GM15510 (cell line): ENCODE results near the gene ARHGAP26.
A peak's percentile ranks its signal among the peaks of the same experiment; 100 is the strongest.

ENCODE experiments used
- POLR2A ChIP-seq: IDR thresholded peaks from 3 replicates; pipeline ENCODE4 v1.6.1; 2011; ENCODE audit warnings: borderline replicate concordance; ENCODE audit not compliant: insufficient read length; ENCODE audit errors: extremely low read depth

The ARHGAP26 gene

DNA sequence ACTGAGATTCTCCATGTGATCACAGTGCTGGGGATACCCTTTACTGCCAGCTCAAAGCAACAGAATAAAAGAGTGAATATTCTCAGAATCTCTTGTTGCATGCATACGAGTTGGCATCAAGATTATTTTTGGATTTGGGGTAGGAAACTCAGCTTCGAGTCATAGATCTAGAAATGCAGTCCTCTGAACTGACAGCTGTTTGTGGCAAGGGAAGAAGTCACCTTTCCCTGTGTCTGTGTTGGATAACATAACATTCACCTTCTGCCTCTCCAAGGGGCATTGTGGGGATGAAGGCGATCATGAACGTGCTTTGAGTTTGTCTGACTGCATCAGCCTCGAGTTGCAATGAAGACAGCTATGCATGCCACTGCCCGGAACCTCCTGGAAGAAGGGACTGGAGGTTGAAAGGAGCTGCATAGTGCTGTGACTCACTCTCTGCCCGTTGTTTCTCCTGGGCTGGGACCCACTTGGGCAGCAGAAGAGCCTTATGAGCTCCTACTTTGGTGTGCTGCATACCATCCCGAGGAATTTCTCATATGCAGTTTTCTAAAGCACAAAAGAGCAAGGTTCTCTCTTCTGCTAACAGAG lies 231.7 kb downstream of the ARHGAP26 start:
- no peak for TF ChIP-seq POLR2A

DNA sequence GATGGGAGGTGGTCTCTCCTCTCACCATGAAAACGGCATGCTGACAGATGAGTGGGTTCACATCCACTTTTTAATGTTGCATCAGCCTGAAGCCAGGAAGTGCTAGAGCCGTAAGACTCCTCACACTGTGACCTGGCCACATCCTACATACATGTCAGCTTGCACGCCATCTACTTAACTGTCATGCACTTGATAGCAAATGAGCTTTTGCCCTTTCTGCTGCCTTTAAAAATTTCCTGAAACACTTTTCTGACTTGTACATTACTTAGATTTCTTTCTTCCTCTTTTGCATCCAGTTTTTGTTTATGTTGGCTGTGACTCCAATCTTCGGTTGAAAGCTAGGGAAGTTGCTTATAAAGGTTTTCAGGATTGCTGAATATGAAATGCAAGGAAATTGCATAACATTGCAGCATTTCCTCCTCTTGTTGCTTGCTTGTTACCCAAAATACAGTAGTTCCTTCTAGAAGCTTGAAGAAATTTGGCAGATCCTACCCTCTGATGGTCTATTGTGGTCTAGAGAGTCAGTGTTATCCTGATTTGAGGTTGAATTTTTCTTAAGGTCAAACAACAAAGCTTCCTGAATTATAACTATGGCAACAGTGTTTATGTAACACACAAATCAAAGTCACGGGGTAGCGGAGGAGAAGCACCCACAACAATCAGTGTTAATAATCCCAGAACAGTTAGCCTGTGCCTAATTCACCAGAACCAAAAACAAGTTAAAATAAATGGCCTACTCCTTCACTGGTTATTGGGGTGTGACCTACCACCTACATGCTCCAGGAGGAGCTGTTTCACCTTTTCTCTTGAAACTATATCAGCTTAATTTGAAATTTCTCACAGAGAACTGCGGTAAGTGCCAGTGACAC lies 232.5 kb downstream of the ARHGAP26 start:
- peak; percentile 37 for TF ChIP-seq POLR2A

DNA sequence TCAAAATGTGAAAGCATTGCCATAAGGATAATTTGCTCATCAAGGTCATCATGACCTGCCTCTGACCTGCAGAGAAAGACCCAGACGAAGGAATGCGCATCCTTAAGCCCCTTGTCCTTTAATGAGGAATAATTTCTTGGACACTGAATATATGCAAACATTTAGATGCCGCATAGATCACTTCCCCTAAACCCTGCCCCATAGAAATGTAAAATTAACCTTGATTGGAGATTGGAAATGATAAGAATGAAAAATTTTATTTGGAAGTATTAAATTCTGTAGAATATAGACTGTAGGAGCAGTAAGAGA lies 233.1 kb downstream of the ARHGAP26 start:
- TF ChIP-seq POLR2A, result no peak

DNA sequence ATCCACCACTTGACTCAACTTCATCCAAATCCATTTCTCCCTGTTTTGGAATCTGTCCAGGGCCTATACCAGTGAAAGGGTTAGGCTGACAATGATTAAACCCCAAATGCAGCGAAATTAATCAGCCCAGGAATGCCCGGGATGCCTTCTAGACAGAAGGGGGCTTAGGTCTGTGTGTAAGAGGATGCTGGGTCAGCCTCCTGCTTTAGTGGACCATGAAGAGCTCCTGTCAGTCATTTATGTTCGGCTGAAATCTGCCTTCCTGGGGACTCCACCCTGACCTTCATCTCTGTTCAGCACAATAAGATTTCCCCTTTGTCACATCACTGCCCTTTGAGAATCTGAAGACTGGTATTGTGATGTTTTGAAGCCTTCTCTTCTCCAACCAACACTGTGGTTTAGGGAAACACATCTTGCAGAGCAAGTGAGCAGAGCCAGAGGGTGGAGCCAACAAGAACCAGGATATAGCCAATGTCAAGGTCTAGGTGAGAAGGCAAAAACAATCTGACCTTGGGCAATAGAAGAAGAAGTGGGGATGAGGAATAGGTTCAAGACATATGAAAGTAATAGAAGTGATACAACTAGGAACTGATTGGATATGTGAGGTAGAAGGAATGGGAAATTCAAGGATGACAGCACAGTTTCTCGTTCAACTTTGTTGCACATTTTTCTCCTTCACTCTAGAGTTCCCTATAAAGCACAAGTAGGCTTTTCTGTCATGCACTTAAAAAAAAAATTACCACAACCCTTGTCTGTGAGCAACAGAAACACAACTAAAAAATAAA lies 234.4 kb downstream of the ARHGAP26 start:
- no peak for TF ChIP-seq POLR2A

DNA sequence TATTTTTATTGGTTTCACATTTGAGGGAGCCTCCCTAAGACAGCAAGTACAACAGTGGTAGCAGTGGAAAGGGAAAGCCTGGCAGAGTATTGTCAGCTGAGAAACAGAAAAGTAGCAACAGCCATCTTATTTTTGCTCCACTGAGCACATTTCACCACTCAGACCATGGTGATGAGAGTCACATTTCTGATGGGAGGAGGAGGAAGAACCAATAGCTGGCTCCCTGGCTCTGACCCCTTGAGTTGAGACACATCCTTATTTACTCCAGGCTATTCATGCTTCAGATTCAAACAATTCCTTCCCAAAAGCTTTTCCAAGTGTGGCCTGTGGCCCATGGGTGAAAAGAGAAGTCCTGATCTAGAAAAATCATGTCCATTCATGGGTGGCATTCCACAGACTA lies 236.3 kb downstream of the ARHGAP26 start:
- TF ChIP-seq POLR2A, result no peak

DNA sequence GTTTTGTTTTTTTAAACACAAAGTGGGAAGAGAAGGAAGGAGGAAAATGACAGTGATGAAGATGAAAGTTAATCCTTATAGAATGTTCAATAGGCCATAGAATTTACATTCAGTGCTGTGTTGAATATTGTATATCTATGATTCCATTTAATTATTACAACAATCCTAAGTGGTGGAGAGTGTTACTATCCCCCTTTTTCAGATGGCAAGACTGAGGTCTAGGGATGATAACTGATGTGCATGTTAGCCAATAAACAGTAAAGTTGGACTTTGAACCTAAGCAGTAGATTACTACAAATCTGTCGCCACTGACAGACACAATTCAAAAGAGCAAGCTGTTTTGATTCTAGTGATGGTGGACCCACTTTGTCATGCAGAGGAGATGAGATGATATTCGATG lies 237.9 kb downstream of the ARHGAP26 start:
- TF ChIP-seq POLR2A, result no peak

DNA sequence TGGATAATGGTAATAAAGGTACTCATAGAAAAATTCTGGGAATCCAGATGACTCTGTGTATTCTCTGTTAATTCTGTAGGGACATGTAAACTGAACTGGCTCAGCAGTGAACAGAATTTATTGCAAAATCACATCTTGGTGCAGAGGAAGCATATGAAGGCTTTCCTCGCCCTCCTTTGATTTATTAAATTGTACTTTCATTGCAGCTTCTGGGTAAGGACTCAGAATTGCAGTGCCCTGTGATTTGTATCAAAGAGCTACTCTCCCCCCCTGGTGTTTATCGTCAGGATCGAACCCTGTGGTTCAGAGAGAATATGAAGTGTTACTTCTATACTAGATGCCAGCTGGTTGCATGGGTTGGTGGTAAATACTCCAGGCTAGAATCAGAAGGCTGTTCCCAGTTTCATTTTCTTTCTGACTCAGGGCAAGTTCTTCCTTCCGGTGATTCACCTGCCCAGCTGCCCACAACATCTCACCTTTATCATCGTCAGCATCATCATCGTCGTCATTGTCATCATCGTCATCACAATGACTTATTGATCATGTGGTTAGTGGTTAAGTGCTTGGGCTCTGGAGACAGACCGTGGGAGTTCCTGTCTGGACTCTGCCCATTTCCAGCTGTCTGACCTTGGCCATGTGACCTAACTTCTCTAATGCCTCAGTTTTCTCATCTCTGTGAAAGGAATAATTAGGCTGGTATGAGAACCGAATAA lies 238.8 kb downstream of the ARHGAP26 start:
- no peak for TF ChIP-seq POLR2A

DNA sequence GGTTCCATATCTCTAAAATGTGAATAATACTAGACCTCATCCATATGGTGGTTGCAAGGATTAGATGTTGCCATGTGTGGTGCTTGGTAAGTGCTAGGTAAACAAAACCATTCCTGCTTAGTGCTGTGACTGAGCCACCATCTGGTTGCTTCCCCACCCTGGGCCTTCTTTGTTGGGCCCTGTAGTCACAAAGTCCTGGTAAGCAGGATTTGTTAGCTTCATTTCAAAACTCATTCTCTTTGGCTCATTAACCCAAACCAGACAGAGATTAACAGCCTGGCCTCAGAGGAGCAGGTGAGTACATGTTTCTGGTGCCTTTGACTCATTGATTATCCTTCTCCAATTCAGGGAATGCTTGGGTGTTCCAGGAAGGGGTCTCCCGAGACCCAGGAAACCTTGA lies 240.2 kb downstream of the ARHGAP26 start:
- TF ChIP-seq POLR2A, result no peak

DNA sequence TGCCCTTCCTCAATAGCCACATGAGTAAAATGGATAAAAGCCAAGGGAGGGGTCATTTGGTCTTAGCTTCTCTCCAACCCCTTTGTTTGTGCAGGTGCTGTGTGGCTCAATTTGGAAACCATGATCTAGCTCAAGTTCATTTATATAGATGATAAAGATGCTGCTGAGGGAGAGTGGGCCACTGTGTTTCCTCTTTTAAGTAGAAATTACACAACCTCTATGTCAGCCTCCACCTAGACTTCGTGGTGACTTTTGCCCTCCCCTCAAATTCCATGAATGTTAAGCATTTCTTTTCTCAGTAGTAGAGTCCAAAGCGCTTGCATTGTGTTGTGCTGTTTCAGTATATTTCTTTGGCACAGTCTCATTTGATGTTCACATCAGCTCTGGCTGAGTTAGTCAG lies 241.4 kb downstream of the ARHGAP26 start:
- no peak for TF ChIP-seq POLR2A

DNA sequence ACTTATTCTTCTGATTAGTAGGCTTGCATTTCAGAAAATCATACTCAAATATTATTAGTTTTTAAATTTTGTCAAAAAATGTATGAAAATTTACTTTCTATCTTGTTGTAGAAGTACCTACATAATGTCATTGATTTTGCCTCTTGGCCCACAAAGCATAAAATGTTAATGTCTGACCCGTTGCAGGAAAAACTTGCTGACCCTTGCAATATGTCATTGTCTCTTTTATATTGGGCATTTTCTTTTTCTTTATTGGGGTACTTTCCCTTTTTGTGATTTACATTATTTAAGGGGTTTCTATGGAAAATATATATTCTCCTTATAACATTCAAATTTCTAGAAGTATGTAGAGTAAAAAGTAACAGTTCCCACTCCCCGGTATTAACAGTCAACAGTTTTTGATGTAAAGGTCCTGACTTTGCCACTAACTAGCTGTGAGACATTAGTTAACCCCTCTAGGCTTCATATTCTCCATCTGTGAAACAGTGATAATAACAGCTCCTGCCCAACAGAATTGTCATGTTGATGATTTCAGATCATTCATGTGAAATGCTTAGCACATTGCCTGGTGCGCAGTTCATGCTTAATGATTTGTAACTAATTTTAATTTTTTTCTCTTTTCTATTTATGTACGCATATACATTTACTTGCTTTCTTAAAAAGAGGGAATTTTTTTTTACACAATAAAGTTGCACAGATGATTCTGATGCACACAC lies 243.2 kb downstream of the ARHGAP26 start:
- TF ChIP-seq POLR2A, result no peak

DNA sequence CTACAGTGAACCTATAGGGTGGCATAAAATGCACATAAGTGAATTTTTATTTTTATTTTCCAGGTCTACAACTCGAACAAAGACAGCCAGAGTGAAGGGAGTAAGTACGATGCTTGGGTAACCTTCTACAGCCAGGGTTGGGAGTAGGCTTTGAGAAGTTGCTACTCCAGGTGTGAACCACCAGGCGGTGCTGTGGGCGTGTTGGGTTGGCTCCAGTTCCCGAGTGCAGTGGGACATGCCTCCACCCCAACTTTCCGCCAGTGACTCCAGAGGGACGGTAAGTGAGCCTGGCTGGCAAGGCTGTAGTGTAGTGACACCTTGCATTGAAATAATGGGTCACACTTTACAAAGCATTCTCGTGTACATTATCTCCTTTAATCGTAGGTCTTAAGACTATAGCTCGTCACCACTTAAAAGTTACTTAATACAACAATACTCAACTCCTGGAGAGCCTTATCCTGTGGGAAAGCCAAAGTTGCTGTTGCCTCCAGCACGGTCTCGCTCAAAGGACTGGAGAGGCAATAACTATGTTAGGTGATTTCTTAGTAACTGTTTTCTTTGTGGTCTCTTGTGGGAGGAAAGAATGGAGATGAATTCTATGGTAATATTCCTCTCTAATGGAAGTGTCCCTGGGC lies 244.0 kb downstream of the ARHGAP26 start:
- no peak for TF ChIP-seq POLR2A

DNA sequence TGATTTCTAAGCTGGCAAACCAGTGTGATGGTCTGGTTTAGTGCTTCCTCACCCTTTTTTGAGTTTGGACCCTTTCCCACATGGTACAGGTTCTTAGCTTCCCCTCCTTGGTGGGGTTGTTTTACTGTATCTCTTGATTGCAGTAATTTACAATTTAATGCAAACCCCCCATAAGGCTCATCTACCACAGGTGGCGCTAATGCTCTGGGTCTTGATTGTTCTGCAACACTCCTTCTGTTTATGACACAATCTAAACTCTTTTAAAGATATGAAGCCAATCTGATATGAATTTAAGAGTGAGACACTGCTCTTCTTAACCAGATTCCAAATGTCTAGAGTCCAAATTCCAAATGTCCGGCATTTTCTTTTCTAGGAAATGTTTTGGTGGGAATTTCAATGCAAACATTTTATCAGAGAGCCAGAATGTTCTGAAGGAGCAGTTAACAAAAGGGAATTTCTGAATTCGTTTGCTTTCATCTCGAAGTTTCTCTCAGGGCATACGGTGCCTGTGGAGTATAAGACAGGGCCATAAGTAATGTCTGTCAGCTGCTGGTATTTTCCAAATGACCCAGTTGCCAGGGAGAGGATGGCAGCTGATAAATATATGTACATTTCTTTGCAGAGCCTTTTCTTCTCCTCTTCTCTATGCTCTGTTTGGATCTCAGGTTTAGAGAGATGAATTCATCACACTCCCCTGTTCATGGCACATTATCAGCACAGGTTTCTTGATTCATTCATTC lies 246.8 kb downstream of the ARHGAP26 start:
- no peak for TF ChIP-seq POLR2A

DNA sequence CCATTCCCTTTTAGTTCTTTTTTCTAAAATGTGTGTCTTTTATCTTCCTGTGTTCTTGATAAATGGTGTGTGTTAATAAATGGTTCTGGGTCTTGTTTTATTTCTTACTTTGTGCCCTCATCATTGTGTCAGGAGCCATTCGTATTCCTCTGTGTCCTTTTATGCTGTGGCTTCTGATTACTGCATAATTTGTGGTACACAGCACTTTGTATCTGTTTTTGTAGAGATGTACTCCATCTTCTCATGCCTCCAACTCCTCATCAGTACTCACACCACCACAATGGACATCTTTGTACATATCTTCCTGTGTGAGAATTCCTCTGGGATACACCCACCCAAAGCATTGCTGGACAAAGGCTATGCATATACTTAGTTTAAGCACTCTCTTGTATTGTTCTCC lies 247.4 kb downstream of the ARHGAP26 start:
- TF ChIP-seq POLR2A, result no peak
